ENCODE results near the gene ACER3. TPM values are rescaled to one million over a fixed set of nuclear protein-coding genes. Genes with fewer than 3 reads are reported as not detected.

The ACER3 gene
- total and polyA plus RNA-seq, 2 donors (not counting 1 experiment from before 2014, with no cell fraction given), result 3.3 to 12.9 TPM

- Mint-ChIP-seq H3K9me3 (ENCODE audit: insufficient read depth) (peaks cover 5% of the 10 kb centered on the region), H3K4me3 (no peak overlapping the region), H3K4me1 (no peaks in the 10 kb centered on the region), H3K27ac (no peak overlapping the region), H3K27me3 (no peaks in the 10 kb centered on the region)
- no peaks in the 10 kb centered on the region for H3K4me1 ChIP-seq (ENCODE audit: control insufficient read depth in 2 of 2, insufficient read depth in 2 of 2, low read length in 2 of 2)
- TF ChIP-seq CTCF (IDR thresholded peaks at IDR 0.05) (no peak), EZH2 (IDR thresholded peaks at IDR 0.05; ENCODE audit: borderline replicate concordance, insufficient read depth, low read depth, low read length, poor library complexity, severe bottlenecking) (no peak)
- H3K27ac ChIP-seq (ENCODE audit: low read length in 2 of 2), result no peak overlapping the region
- ATAC-seq (ENCODE audit: low read depth) (no peak), DNase-seq (no peak)
- no peak overlapping the region for H2AFZ ChIP-seq (ENCODE audit: insufficient read depth, low read depth, low read length, poor library complexity, severe bottlenecking)
- CTCF ChIA-PET, result interaction anchor here (5.0 kb wide), 1 partner anchor 16 kb away, joined by 35 read pairs; no protein-coding TSS in a partner anchor
- no peaks in the 10 kb centered on the region for H3K79me2 ChIP-seq (ENCODE audit: control insufficient read depth, insufficient read depth, low read length)
- no peaks in the 10 kb centered on the region for H3K36me3 ChIP-seq (replicated peaks in 1 of 2; ENCODE audit: control extremely low read depth in 1 of 2, control insufficient read depth in 1 of 2, extremely low read depth in 1 of 2, insufficient read depth in 2 of 2, low read length in 1 of 2)
- POLR2A ChIA-PET, result no interaction called here
- no peak overlapping the region for H3K9ac ChIP-seq (ENCODE audit: low read length)
- intact Hi-C loops (cut with micrococcal nuclease), result no loop called here
- H3K9me3 ChIP-seq (ENCODE audit: control extremely low read depth in 1 of 3, control insufficient read depth in 2 of 3, insufficient read depth in 1 of 3, low read length in 2 of 3), result peaks cover 0 to 4% (median 0%) of the 10 kb centered on the region in 3 donors
- H3K4me2 ChIP-seq (replicated peaks; ENCODE audit: low read depth, low read length, poor library complexity, severe bottlenecking), result no peak overlapping the region
- H3K27me3 ChIP-seq (replicated peaks in 1 of 4; ENCODE audit: control extremely low read depth in 1 of 4, control insufficient read depth in 3 of 4, insufficient read depth in 4 of 4, low read length in 3 of 4), result no peaks in the 10 kb centered on the region
- no CpG with 5 or more reads among the region's 3 CpGs for WGBS (ENCODE audit: insufficient coverage)
- no peak overlapping the region for H3K4me3 ChIP-seq (ENCODE audit: control extremely low read depth in 1 of 5, extremely low read depth in 1 of 5, insufficient read depth in 1 of 5, low read depth in 2 of 5, low read length in 4 of 5)
- H4K20me1 ChIP-seq (ENCODE audit: control insufficient read depth, insufficient read depth, low read length, poor library complexity, severe bottlenecking), result no peaks in the 10 kb centered on the region
These were observed 42.6 kb downstream of the ACER3 start for GRCh38 chr11:76903325-76903724.

- CTCF ChIA-PET, result interaction anchor here (1.2 kb wide), 1 partner anchor 9 kb away, joined by 6 read pairs; no protein-coding TSS in a partner anchor
- H3K27me3 Mint-ChIP-seq, result no peaks in the 10 kb centered on the region
These were observed 50.1 kb downstream of the ACER3 start for GRCh38 chr11:76910620-76911414.

More at GRCh38 chr11:76910620-76911414, 50.1 kb downstream of the ACER3 start:
- Histone ChIP-seq H3K4me2 (replicated peaks; ENCODE audit: low read depth, low read length, poor library complexity, severe bottlenecking) (no peak overlapping the region), H3K27ac (ENCODE audit: low read length in 2 of 2) (no peak overlapping the region), H3K36me3 (replicated peaks in 1 of 2; ENCODE audit: control extremely low read depth in 1 of 2, control insufficient read depth in 1 of 2, extremely low read depth in 1 of 2, insufficient read depth in 2 of 2, low read length in 1 of 2) (no peaks in the 10 kb centered on the region), H3K9me3 (ENCODE audit: control extremely low read depth in 1 of 3, control insufficient read depth in 2 of 3, insufficient read depth in 1 of 3, low read length in 2 of 3) (peaks cover 0 to 3% (median 0%) of the 10 kb centered on the region in 3 donors), H3K79me2 (ENCODE audit: control insufficient read depth, insufficient read depth, low read length) (no peaks in the 10 kb centered on the region), H3K9ac (ENCODE audit: low read length) (no peak overlapping the region), H2AFZ (ENCODE audit: insufficient read depth, low read depth, low read length, poor library complexity, severe bottlenecking) (no peak overlapping the region), H3K4me1 (ENCODE audit: control insufficient read depth in 2 of 2, insufficient read depth in 2 of 2, low read length in 2 of 2) (no peaks in the 10 kb centered on the region), H3K4me3 (ENCODE audit: control extremely low read depth in 1 of 5, extremely low read depth in 1 of 5, insufficient read depth in 1 of 5, low read depth in 2 of 5, low read length in 4 of 5) (no peak overlapping the region), H3K27me3 (replicated peaks in 1 of 4; ENCODE audit: control extremely low read depth in 1 of 4, control insufficient read depth in 3 of 4, insufficient read depth in 4 of 4, low read length in 3 of 4) (no peaks in the 10 kb centered on the region), H4K20me1 (ENCODE audit: control insufficient read depth, insufficient read depth, low read length, poor library complexity, severe bottlenecking) (no peaks in the 10 kb centered on the region)
- no peak for DNase-seq
- TF ChIP-seq CTCF (IDR thresholded peaks at IDR 0.05) (no peak), EZH2 (IDR thresholded peaks at IDR 0.05; ENCODE audit: borderline replicate concordance, insufficient read depth, low read depth, low read length, poor library complexity, severe bottlenecking) (no peak)
- intact Hi-C loops (cut with micrococcal nuclease), result loop anchor here (10.0 kb wide), 1 partner anchor 176 kb away; no protein-coding TSS in a partner anchor
- Mint-ChIP-seq H3K4me3 (no peak overlapping the region), H3K4me1 (no peaks in the 10 kb centered on the region), H3K9me3 (ENCODE audit: insufficient read depth) (peaks cover 5% of the 10 kb centered on the region), H3K27ac (no peak overlapping the region)
- WGBS (ENCODE audit: insufficient coverage), result 100% methylated on average over 1 of the region's 9 CpGs
- POLR2A ChIA-PET, result no interaction called here
- ATAC-seq (ENCODE audit: low read depth), result no peak
